Neural progenitor cell (in vitro differentiated cells): ENCODE data around the gene LGALS12.
"Not testable (repeated sequence)": the region's sequence is repeated elsewhere in the genome, so short reads cannot be mapped to it uniquely, and the experiment has no call there.

Source experiments
- CTCF ChIP-seq: fragments of 200-600 bp; sonication (generic); IDR thresholded peaks from 2 replicates; pipeline ENCODE4 v1.5.1; 2017; ENCODE audit warnings: antibody characterized with exemption, mild to moderate bottlenecking
- EZH2 ChIP-seq: fragments of 200-600 bp; sonication (generic); IDR thresholded peaks from 2 replicates; pipeline ENCODE4 v1.6.1; 2017; ENCODE audit warnings: antibody characterized with exemption, mild to moderate bottlenecking, moderate library complexity
- EZH2phosphoT487 ChIP-seq: fragments of 200-600 bp; sonication (generic); IDR thresholded peaks from 2 replicates; pipeline ENCODE4 v1.6.1; 2017; ENCODE audit warnings: antibody characterized with exemption

- not testable (repeated sequence) for TF ChIP-seq CTCF, EZH2phosphoT487, EZH2
These were observed 44.3 kb downstream of the LGALS12 start for GRCh38 chr11:63550156-63550700.
